Keratinocyte (primary cell): ENCODE data around the gene BCL2.

Experiments used
- EZH2 ChIP-seq: IDR thresholded peaks from one replicate; pipeline ENCODE4 v1.6.1; 2012; ENCODE audit warnings: inconsistent platforms, mild to moderate bottlenecking, low read length, moderate library complexity
- TF ChIP-seq, protein P1 (sequence below), 3 experiments: IDR thresholded peaks in 1 of 3; conservative IDR thresholded peaks in 1 of 3; optimal IDR thresholded peaks in 1 of 3; 2 replicates in 2 of 3; 3 replicates in 1 of 3; pipeline versions ENCODE3 to v1.5.1; 2011; ENCODE audit warnings: low read length in 3 of 3, mild to moderate bottlenecking in 3 of 3, moderate library complexity in 2 of 3, control low read depth in 1 of 3, inconsistent platforms in 1 of 3; ENCODE audit not compliant: insufficient read depth in 2 of 3; ENCODE audit errors: extremely low read depth in 1 of 3

DNA sequence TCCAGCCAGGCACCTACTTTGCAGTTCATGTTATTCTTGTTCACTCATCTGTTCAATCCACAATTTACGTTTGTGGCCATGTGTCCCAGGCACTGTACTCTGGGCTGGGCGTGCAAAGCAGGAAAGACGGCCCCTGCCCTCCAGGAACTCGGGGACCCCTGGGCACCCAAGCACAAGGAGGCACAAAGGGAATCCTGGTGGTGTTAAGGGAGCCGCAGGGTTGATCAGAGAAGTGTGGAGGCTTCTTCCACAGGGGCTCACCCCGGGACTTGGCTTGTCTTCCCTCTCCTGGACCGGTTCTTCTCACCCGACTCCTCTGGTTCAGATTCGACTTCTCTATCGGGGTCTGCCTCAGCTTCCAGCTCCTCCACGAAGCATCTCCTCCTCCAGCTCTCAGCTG is 230.5 kb downstream of the BCL2 start:
- TF ChIP-seq, protein P1, sequence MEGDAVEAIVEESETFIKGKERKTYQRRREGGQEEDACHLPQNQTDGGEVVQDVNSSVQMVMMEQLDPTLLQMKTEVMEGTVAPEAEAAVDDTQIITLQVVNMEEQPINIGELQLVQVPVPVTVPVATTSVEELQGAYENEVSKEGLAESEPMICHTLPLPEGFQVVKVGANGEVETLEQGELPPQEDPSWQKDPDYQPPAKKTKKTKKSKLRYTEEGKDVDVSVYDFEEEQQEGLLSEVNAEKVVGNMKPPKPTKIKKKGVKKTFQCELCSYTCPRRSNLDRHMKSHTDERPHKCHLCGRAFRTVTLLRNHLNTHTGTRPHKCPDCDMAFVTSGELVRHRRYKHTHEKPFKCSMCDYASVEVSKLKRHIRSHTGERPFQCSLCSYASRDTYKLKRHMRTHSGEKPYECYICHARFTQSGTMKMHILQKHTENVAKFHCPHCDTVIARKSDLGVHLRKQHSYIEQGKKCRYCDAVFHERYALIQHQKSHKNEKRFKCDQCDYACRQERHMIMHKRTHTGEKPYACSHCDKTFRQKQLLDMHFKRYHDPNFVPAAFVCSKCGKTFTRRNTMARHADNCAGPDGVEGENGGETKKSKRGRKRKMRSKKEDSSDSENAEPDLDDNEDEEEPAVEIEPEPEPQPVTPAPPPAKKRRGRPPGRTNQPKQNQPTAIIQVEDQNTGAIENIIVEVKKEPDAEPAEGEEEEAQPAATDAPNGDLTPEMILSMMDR (optimal IDR thresholded peaks at IDR 0.05 in 1 of 3, IDR thresholded peaks at IDR 0.05 in 1 of 3, conservative IDR thresholded peaks at IDR 0.05 in 1 of 3; ENCODE audit: extremely low read depth in 1 of 3, insufficient read depth in 2 of 3, low read length in 3 of 3), result no peak
- TF ChIP-seq EZH2, result no peak
